Psoas muscle (tissue), 8 donors: ENCODE data around the gene ADPGK. TPM values are rescaled to one million over a fixed set of nuclear protein-coding genes. Genes with fewer than 3 reads are reported as not detected.

Experiments used
- ATAC-seq, 4 donors: fragments of 200-7000 bp; cut with Tn5 transposase; one replicate each; pipeline ENCODE4 v1.9.1; 2020; ENCODE audit warnings: moderate library complexity in 3 of 4, mild to moderate bottlenecking in 2 of 4
- DNase-seq, 2 donors: peaks; one replicate each; pipeline ENCODE4 v3.0.0-alpha.2; 2020
- H3K27ac ChIP-seq: fragments of 200-600 bp; one replicate; pipeline ENCODE4 v1.8.0; 2022
- H3K27me3 ChIP-seq, 3 donors: fragments of 200-600 bp in 1 of 3; one replicate each; pipeline versions ENCODE4 v1.6.1 to v1.8.0; 2013 to 2022; ENCODE audit warnings: low read length in 2 of 3, mild to moderate bottlenecking in 2 of 3, moderate library complexity in 1 of 3; ENCODE audit not compliant: insufficient read depth in 3 of 3
- H3K36me3 ChIP-seq, 2 donors: fragments of 200-600 bp in 1 of 2; one replicate each; pipeline versions ENCODE4 v1.6.1 to v1.8.0; 2013 to 2022; ENCODE audit warnings: low read depth in 1 of 2, mild to moderate bottlenecking in 1 of 2, moderate library complexity in 1 of 2; ENCODE audit not compliant: insufficient read depth in 1 of 2
- H3K4me1 ChIP-seq: fragments of 200-600 bp; one replicate; pipeline ENCODE4 v1.8.0; 2022
- H3K4me3 ChIP-seq: fragments of 200-600 bp; one replicate; pipeline ENCODE4 v1.8.0; 2022; ENCODE audit warnings: mild to moderate bottlenecking
- H3K9me3 ChIP-seq: fragments of 200-600 bp; one replicate; pipeline ENCODE4 v1.8.0; 2022
- CTCF ChIP-seq: fragments of 200-600 bp; IDR thresholded peaks from one replicate; pipeline ENCODE4 v1.8.0; 2022; ENCODE audit warnings: antibody characterized with exemption
- WGBS, 3 donors: extraction: QIAGEN DNeasy Blood & Tissue Kit; methylation state at CpG; one replicate each; pipeline versions ENCODE4 v1.1.6 to v1.1.7; 2013; 5-methylcytosine and 5-hydroxymethylcytosine counted together
- intact Hi-C, 2 donors: fragments of 100-400 bp; cut with DNase I; formaldehyde crosslinking; loops; one replicate each; pipeline versions ENCODE4 v1.11.0 to v1.14.2; 2022
- polyA plus RNA-seq, 3 donors: library from polyadenylated mRNA; stranded (reverse); fragments of 200-250 nt; gene quantifications; one replicate each; pipeline ENCODE4 v1.2.3, GENCODE V29; 2013
- total RNA-seq, 4 donors: library from RNA; stranded (reverse); fragmentation: NEBNext Ultra II Directional in 2 of 4; extraction: Animal tissue kit (Norgen Biotek cat#: 25700) in 2 of 4; gene quantifications; one replicate each; pipeline versions ENCODE4 v1.2.1 to v1.2.4, GENCODE V29; 2021 to 2023
- donor health status: healthy with polysubstance abuse.
- donor health status: DM: no; HTN: no; CAD: no; lungs with moderate emphysema.
- donor health status: Bipolar disorder and iron deficiency.
- donor health status: healthy.
- donor health status: DM: yes; HTN: yes; CAD: no.
- donor health status: DM: no; HTN: no; CAD: no.
- donor health status: DM: no; HTN: no; CAD: no.
- donor health status: DM: yes; HTN: yes; CAD: no.

The ADPGK gene
- total and polyA plus RNA-seq, 7 donors = 7.9 to 14.2 (median 10.5) TPM

- TF ChIP-seq CTCF = no peak
- no peak for ATAC-seq
- no peak for DNase-seq
- H3K36me3 ChIP-seq = no peaks in the 10 kb centered on the region
- intact Hi-C loops = no loop called here
- H3K9me3 ChIP-seq = no peaks in the 10 kb centered on the region
- 86 to 93% (median 90%) methylated on average over 7 of the region's 7 CpGs for WGBS, 3 donors
- H3K27me3 ChIP-seq = no peaks in the 10 kb centered on the region
- no peak overlapping the region for H3K4me3 ChIP-seq
- H3K4me1 ChIP-seq = no peaks in the 10 kb centered on the region
- H3K27ac ChIP-seq = no peak overlapping the region
Measured at GRCh38 chr15:72824781-72825180, 41.2 kb upstream of the ADPGK start.

GRCh38 chr15:72824112-72824511, 40.6 kb upstream of the ADPGK start:
- no peak overlapping the region for H3K27ac ChIP-seq
- 63 to 79% (median 66%) methylated on average over 14 of the region's 14 CpGs for whole genome bisulfite sequencing, 3 donors
- no peak for TF ChIP-seq CTCF

GRCh38 chr15:72820278-72820677, 36.7 kb upstream of the ADPGK start:
- Histone ChIP-seq H3K4me1 (no peaks in the 10 kb centered on the region), H3K4me3 (no peak overlapping the region), H3K36me3 (no peaks in the 10 kb centered on the region), H3K27ac (no peak overlapping the region), H3K27me3 (no peaks in the 10 kb centered on the region), H3K9me3 (no peaks in the 10 kb centered on the region)
- no peak for DNase-seq
- WGBS, 3 donors = 82 to 86% (median 86%) methylated on average over 4 of the region's 4 CpGs
- intact Hi-C loops = no loop called here
- ATAC-seq = no peak
- TF ChIP-seq CTCF = no peak

More at GRCh38 chr15:72824112-72824511, 40.6 kb upstream of the ADPGK start:
- no peaks in the 10 kb centered on the region for H3K36me3 ChIP-seq
- no peaks in the 10 kb centered on the region for H3K27me3 ChIP-seq
- DNase-seq (no peak), ATAC-seq (no peak)
- H3K4me3 ChIP-seq = no peak overlapping the region
- no peaks in the 10 kb centered on the region for H3K4me1 ChIP-seq
- intact Hi-C loops = no loop called here
- no peaks in the 10 kb centered on the region for H3K9me3 ChIP-seq

GRCh38 chr15:72818632-72819031, 35.1 kb upstream of the ADPGK start:
- Histone ChIP-seq H3K36me3 (no peaks in the 10 kb centered on the region), H3K27me3 (no peaks in the 10 kb centered on the region), H3K4me1 (no peaks in the 10 kb centered on the region), H3K9me3 (no peaks in the 10 kb centered on the region), H3K27ac (no peak overlapping the region), H3K4me3 (no peak overlapping the region)
- ATAC-seq (no peak), DNase-seq (no peak)
- no peak for TF ChIP-seq CTCF
- 85 to 87% (median 85%) methylated on average over 6 of the region's 6 CpGs for WGBS, 3 donors
- intact Hi-C loops = no loop called here

GRCh38 chr15:72813345-72814004, 29.9 kb upstream of the ADPGK start:
- Histone ChIP-seq H3K9me3 (no peaks in the 10 kb centered on the region), H3K4me3 (no peak overlapping the region), H3K27me3 (no peaks in the 10 kb centered on the region), H3K4me1 (no peaks in the 10 kb centered on the region), H3K36me3 (no peaks in the 10 kb centered on the region), H3K27ac (no peak overlapping the region)
- intact Hi-C loops = no loop called here
- TF ChIP-seq CTCF = no peak
- DNase-seq (no peak), ATAC-seq (peak in 1 of 4 donors; percentile 36)
- 70 to 89% (median 72%) methylated on average over 8 of the region's 8 CpGs for WGBS, 3 donors
